ENCODE results near the gene SLC10A3.

The SLC10A3 gene

GRCh38 chrX:154490414-154491083 lies at the start of gene SLC10A3:
Gene SLC10A3, minus strand, starts transcription at chrX:154490629. Its CDS starts 1,689 bp downstream, at chrX:154488940.
- DNase-seq: peak; percentile 85 to 88

GRCh38 chrX:154539077-154539476 lies 48.6 kb upstream of the SLC10A3 start:
- DNase-seq: no peak

- no peak for DNase-seq
Measured at GRCh38 chrX:154535892-154536291, 45.5 kb upstream of the SLC10A3 start.

- peak; percentile 85 to 88 for DNase-seq
Measured at GRCh38 chrX:154534526-154535322, 44.3 kb upstream of the SLC10A3 start.

GRCh38 chrX:154532690-154533089 lies 42.3 kb upstream of the SLC10A3 start:
- no peak for DNase-seq

GRCh38 chrX:154531626-154532025 lies 41.2 kb upstream of the SLC10A3 start:
- DNase-seq: no peak

- no peak for DNase-seq
Measured at GRCh38 chrX:154530286-154530685, 39.9 kb upstream of the SLC10A3 start.

- DNase-seq: no peak
Measured at GRCh38 chrX:154529206-154529612, 38.8 kb upstream of the SLC10A3 start.

GRCh38 chrX:154526901-154527675 lies 36.7 kb upstream of the SLC10A3 start:
- DNase-seq: peak; percentile 65 to 72

GRCh38 chrX:154525606-154526490 lies 35.4 kb upstream of the SLC10A3 start:
- no peak for DNase-seq

- DNase-seq: no peak
Measured at GRCh38 chrX:154519389-154519788, 29.0 kb upstream of the SLC10A3 start.

GRCh38 chrX:154517101-154517781 lies 26.8 kb upstream of the SLC10A3 start:
- DNase-seq: no peak

- DNase-seq: no peak
Measured at GRCh38 chrX:154516656-154517100, 26.2 kb upstream of the SLC10A3 start.

GRCh38 chrX:154515966-154516655 lies 25.7 kb upstream of the SLC10A3 start, which contains the start of gene FAM3A:
Gene FAM3A, minus strand, starts transcription at chrX:154516232. Its CDS starts 460 bp downstream, at chrX:154515772.
- DNase-seq: peak; percentile 91 to 94

GRCh38 chrX:154515090-154515965 lies 24.9 kb upstream of the SLC10A3 start:
- DNase-seq: peak in 1 of 2 donors; percentile 11

GRCh38 chrX:154513716-154514115 lies 23.3 kb upstream of the SLC10A3 start:
- no peak for DNase-seq

- no peak for DNase-seq
Measured at GRCh38 chrX:154512879-154513553, 22.6 kb upstream of the SLC10A3 start.

GRCh38 chrX:154511761-154512160 lies 21.3 kb upstream of the SLC10A3 start:
- no peak for DNase-seq

GRCh38 chrX:154509455-154509854 lies 19.0 kb upstream of the SLC10A3 start:
- no peak for DNase-seq
